ENCODE measurements around the gene PNPLA6.

Gene PNPLA6

GRCh38 chr19:7535047-7535997, at the start of gene PNPLA6:
Gene PNPLA6, plus strand, starts transcription at chr19:7535717. Its CDS starts 72 bp downstream, at chr19:7535789.
- DNase-seq, result peak; percentile 57 to 97 (median 91)

- DNase-seq, result no peak
Observed at GRCh38 chr19:7486923-7487322, 48.6 kb upstream of the PNPLA6 start.

- DNase-seq, result peak; percentile 33 to 91 (median 78)
Observed at GRCh38 chr19:7488736-7489353, 46.7 kb upstream of the PNPLA6 start, which contains the start of gene PEX11G. Gene PEX11G, minus strand, starts transcription at chr19:7489035. Its CDS starts 25 bp downstream, at chr19:7489010.

GRCh38 chr19:7489609-7490044, 45.9 kb upstream of the PNPLA6 start:
- no peak for DNase-seq

GRCh38 chr19:7492142-7492541, 43.4 kb upstream of the PNPLA6 start:
- no peak for DNase-seq

GRCh38 chr19:7492558-7492957, 43.0 kb upstream of the PNPLA6 start:
- no peak for DNase-seq

- DNase-seq, result peak in 13 of 14 donors; percentile 33 to 93 (median 79)
Observed at GRCh38 chr19:7494416-7495098, 41.0 kb upstream of the PNPLA6 start.

- peak in 1 of 14 donors; percentile 14 for DNase-seq
Observed at GRCh38 chr19:7497292-7497691, 38.2 kb upstream of the PNPLA6 start.

GRCh38 chr19:7500811-7501450, 34.6 kb upstream of the PNPLA6 start:
- peak in 13 of 14 donors; percentile 11 to 84 (median 44) for DNase-seq

- DNase-seq, result no peak
Observed at GRCh38 chr19:7502552-7502951, 33.0 kb upstream of the PNPLA6 start.

GRCh38 chr19:7504684-7505083, 30.8 kb upstream of the PNPLA6 start:
- DNase-seq, result no peak

- no peak for DNase-seq
Observed at GRCh38 chr19:7505288-7505681, 30.2 kb upstream of the PNPLA6 start.

- no peak for DNase-seq
Observed at GRCh38 chr19:7505682-7506384, 29.7 kb upstream of the PNPLA6 start.

GRCh38 chr19:7506385-7507328, 28.9 kb upstream of the PNPLA6 start:
- peak in 2 of 14 donors; percentile 6 to 17 for DNase-seq

- peak in 2 of 14 donors; percentile 22 to 49 for DNase-seq
Observed at GRCh38 chr19:7507884-7508283, 27.6 kb upstream of the PNPLA6 start.

GRCh38 chr19:7509625-7510024, 25.9 kb upstream of the PNPLA6 start:
- no peak for DNase-seq

- DNase-seq, result no peak
Observed at GRCh38 chr19:7512400-7512851, 23.1 kb upstream of the PNPLA6 start.

- no peak for DNase-seq
Observed at GRCh38 chr19:7513809-7514642, 21.5 kb upstream of the PNPLA6 start.

GRCh38 chr19:7515110-7515644, 20.3 kb upstream of the PNPLA6 start:
- DNase-seq, result peak in 1 of 14 donors; percentile 33

All from C1 segment of cervical spinal cord (tissue), 14 donors.